AG04449 (cell line): ENCODE results near the gene SLC35A2.

Source experiments
- CTCF ChIA-PET: fragments of 350-600 bp; formaldehyde crosslinking; extraction: SDS; loops from one replicate; lab custom pipeline; 2021; ENCODE audit warnings: antibody characterized with exemption; lab: Yijun Ruan, JAX
- POLR2A ChIA-PET: fragments of 400-600, 350-600 bp; formaldehyde crosslinking; extraction: SDS; loops from one replicate; lab custom pipeline; 2020; ENCODE audit warnings: antibody characterized with exemption, inconsistent platforms; lab: Yijun Ruan, JAX
- DNase-seq: peaks from one replicate; pipeline ENCODE4 v3.0.0-alpha.2; 2010; ENCODE audit warnings: low read depth, low spot score
- H3K4me3 ChIP-seq: 2 replicates; pipeline ENCODE4 v1.5.1; 2011; ENCODE audit warnings: low read depth, mild to moderate bottlenecking, control low read depth, low read length
- TF ChIP-seq, protein P1 (sequence below): IDR thresholded peaks from one replicate; pipeline ENCODE4 v1.5.1; 2011; ENCODE audit warnings: mild to moderate bottlenecking, moderate library complexity, low read length, control low read depth, inconsistent platforms; ENCODE audit not compliant: insufficient read depth; ENCODE audit errors: missing control alignments

The SLC35A2 gene

DNA sequence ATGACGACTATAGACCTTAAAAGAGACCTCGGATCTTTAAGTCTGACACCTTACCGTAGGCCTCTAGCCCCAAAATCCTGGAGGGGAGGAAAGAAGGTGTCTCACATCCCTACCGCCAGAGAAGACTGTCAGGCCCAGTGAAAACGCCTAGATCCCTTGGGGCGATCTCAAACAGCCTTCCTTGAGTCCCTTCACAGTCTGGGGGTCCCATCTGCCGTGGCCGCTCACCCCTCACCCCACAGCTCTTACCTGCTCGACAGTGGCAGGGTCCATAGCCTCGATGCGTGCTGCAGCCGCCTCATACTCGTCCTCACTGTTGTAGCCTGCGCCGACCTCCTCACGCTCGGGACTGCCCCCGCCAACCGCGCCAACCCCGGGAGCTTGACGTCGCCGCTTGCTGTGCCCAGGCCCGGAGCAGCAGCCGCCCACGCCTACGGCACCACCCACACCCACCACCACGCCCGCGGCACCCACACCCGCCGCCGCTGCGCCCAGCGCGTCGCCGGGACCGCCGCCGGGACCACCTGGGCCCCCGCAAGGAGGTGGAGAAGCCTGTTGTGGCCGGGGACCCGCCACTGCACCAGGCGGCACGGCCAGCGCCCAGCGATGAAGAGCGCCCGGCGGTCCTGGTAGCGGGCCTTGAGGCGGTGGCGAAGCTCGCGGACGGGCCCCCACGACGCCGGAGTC, 45.4 kb upstream of the SLC35A2 start:
- CTCF ChIA-PET, result interaction anchor here (2.8 to 2.9 kb wide), 2 partner anchors 11 to 87 kb away, joined by 9 to 17 read pairs; no protein-coding TSS in a partner anchor

DNA sequence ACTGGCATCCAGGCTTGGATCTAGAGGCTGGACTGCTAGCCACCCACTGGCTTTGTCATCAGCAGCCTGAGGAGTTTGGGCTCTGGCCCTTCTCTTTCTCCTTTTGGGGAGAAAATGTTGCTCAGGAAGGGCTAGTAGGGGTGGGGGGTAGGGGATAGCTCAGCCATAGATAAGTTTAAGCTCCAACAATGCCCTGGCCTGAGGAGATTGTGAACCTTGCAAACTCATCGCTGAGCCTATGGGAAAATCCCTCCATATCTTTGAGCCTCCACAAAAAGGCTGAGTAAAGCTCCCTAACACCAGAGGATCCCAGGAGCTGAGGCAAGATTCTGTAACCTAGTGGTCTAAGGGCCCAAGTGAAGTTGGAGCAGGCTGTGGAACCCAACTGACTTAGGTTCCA, 37.1 kb upstream of the SLC35A2 start:
- POLR2A ChIA-PET, result no interaction called here
- TF ChIP-seq, protein P1, sequence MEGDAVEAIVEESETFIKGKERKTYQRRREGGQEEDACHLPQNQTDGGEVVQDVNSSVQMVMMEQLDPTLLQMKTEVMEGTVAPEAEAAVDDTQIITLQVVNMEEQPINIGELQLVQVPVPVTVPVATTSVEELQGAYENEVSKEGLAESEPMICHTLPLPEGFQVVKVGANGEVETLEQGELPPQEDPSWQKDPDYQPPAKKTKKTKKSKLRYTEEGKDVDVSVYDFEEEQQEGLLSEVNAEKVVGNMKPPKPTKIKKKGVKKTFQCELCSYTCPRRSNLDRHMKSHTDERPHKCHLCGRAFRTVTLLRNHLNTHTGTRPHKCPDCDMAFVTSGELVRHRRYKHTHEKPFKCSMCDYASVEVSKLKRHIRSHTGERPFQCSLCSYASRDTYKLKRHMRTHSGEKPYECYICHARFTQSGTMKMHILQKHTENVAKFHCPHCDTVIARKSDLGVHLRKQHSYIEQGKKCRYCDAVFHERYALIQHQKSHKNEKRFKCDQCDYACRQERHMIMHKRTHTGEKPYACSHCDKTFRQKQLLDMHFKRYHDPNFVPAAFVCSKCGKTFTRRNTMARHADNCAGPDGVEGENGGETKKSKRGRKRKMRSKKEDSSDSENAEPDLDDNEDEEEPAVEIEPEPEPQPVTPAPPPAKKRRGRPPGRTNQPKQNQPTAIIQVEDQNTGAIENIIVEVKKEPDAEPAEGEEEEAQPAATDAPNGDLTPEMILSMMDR, result no peak
- DNase-seq, result no peak
- no peak overlapping the region for H3K4me3 ChIP-seq
- CTCF ChIA-PET, result interaction anchor here (1.5 kb wide), 1 partner anchor 96 kb away, joined by 3 read pairs; no protein-coding TSS in a partner anchor

More for the DNA sequence above, 45.4 kb upstream of the SLC35A2 start:
- DNase-seq, result no peak
- TF ChIP-seq, protein P1, result no peak
- peak overlapping the region; percentile 72 for H3K4me3 ChIP-seq
- POLR2A ChIA-PET, result interaction anchor here (2.1 kb wide), 1 partner anchor 85 kb away, joined by 11 read pairs; no protein-coding TSS in a partner anchor

DNA sequence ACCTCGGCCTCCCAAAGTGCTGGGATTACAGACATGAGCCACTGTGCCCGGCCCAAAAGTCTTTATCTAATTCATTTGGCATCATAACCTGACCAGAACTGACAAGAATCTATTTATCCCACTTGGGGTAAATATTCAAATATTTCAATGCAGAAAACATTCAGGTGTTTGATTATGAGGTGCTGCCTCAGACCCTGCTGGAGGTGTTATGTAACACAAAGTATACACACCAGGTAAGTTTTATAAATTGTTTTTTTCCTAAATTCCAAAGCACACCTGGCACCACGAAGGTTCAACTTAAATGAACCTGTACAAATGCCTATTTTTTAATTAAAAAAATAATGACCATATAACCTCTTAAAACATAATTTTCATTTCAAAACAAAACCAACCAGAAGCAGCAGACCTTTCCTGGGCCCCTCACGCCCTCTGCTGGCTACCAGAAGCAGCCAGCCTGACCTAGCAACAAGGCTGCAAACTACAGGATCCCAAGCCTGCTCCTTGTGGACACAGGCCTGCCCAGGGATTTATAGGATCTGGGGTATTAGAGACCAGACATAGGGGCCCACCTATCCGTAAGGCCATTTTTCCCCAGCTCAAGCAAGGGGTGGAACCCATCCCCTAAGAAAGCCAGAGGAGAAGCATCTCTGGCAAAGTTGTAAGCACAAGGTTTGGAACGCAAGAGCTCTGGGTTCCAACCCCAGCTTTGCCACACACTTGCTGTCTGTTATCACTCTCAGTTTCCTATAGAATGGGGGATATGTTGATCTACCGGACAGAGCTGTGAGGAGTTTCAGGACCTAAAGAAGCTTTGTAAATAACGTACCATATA, 34.3 kb upstream of the SLC35A2 start:
- H3K4me3 ChIP-seq, result no peak overlapping the region
- ChIA-PET CTCF (interaction anchor here (0.6 to 2.7 kb wide), 8 partner anchors 10 to 368 kb away, joined by 3 to 17 read pairs (median 3); no protein-coding TSS in a partner anchor), POLR2A (no interaction called here)
- DNase-seq, result no peak
- TF ChIP-seq, protein P1, result peak; percentile 70

DNA sequence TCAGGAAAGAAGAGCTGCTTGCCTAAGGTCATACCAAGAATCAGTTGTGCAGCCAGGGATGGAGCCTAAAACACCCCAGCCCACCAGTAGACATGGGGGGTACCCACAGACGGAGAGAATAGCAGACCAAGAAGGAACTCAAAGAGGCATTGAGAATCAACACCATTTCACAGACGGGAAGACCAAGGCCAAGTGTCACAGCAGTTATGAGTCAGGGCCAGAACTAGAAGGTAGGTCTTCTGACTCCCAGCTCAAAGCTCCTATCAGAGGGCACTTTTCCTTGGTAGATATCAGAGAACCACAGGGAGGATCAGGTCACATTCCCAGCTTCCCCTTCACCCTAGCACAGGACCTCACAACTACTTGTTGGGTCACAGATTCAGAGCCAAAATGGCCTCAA, 31.4 kb upstream of the SLC35A2 start:
- DNase-seq, result no peak
- ChIA-PET CTCF (interaction anchor here (0.7 to 1.9 kb wide), 3 partner anchors 13 to 295 kb away, joined by 3 to 7 read pairs (median 5); no protein-coding TSS in a partner anchor), POLR2A (no interaction called here)
- no peak overlapping the region for H3K4me3 ChIP-seq
- TF ChIP-seq, protein P1, result no peak

DNA sequence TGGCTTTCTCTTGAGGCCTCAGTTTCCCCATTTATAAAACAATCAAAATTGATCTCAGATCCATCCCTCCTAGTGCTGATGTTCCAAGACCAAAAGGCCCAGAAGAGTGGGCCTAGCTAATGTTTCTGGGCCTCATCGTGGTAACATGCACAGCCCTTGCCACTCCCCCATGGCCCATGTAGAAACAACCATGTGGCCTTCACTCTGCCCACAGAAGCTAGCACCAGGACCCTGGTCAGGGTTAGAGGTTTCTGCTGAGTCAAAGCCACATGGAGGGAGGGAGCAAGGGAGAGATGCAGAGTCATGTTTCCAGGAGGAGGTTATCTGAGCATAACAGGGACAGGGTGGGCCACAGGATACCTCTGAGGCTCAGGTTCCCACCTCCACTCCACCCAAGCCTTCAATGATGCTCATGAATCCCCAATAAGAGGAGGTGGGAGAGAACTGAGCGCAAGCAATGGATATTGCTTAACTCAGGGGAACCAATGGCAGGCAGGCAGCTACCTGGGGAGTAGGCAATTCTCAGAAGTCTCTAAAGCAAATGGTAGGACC, 29.0 kb upstream of the SLC35A2 start:
- DNase-seq, result no peak
- H3K4me3 ChIP-seq, result no peak overlapping the region
- CTCF ChIA-PET, result no interaction called here
- TF ChIP-seq, protein P1, result no peak
- POLR2A ChIA-PET, result no interaction called here
